ENCODE data around the gene MACROD2. TPM values are rescaled to one million over a fixed set of nuclear protein-coding genes. Genes with fewer than 3 reads are reported as not detected.
"Not testable (repeated sequence)": the region's sequence is repeated elsewhere in the genome, so short reads cannot be mapped to it uniquely, and the experiment has no call there.

Gene MACROD2
- total and polyA plus RNA-seq, 9 donors, result 3.7 to 25.5 (median 7.8) TPM

- H3K4me1 ChIP-seq (ENCODE audit: insufficient read depth), result no peaks in the 10 kb centered on the region
- 68 to 77% (median 69%) methylated on average over 3 of the region's 3 CpGs for WGBS, 3 donors
- H3K36me3 ChIP-seq, result no peaks in the 10 kb centered on the region
- no peaks in the 10 kb centered on the region for H3K27me3 ChIP-seq
- intact Hi-C loops (cut with DNase I), result no loop called here
- no peak for TF ChIP-seq CTCF (IDR thresholded peaks at IDR 0.05)
- no peak for TF ChIP-seq EP300 (IDR thresholded peaks at IDR 0.05)
- TF ChIP-seq POLR2A (IDR thresholded peaks at IDR 0.05), result no peak
- DNase-seq, result no peak
- H3K4me3 ChIP-seq, result no peak overlapping the region
- H3K9me3 ChIP-seq, result no peaks in the 10 kb centered on the region
- H3K27ac ChIP-seq, result no peak overlapping the region
Measured at GRCh38 chr20:13960525-13960924, 34.8 kb upstream of the MACROD2 start.

- no peak for DNase-seq
- intact Hi-C loops (cut with DNase I), result no loop called here
- Histone ChIP-seq H3K36me3 (no peaks in the 10 kb centered on the region), H3K9me3 (no peaks in the 10 kb centered on the region), H3K27me3 (no peaks in the 10 kb centered on the region), H3K4me3 (no peak overlapping the region), H3K27ac (no peak overlapping the region), H3K4me1 (ENCODE audit: insufficient read depth) (no peaks in the 10 kb centered on the region)
- 55 to 73% (median 65%) methylated on average over 4 of the region's 4 CpGs for WGBS, 3 donors
- TF ChIP-seq POLR2A (IDR thresholded peaks at IDR 0.05), result no peak
- no peak for TF ChIP-seq EP300 (IDR thresholded peaks at IDR 0.05)
- no peak for TF ChIP-seq CTCF (IDR thresholded peaks at IDR 0.05)
Measured at GRCh38 chr20:13984211-13984610, 11.1 kb upstream of the MACROD2 start.

- no peaks in the 10 kb centered on the region for H3K36me3 ChIP-seq
- no peak within 1 kb of the TSS for H3K4me3 ChIP-seq
- H3K27ac ChIP-seq, result no peak within 1 kb of the TSS
- no peaks in the 10 kb centered on the region for H3K4me1 ChIP-seq (ENCODE audit: insufficient read depth)
- H3K27me3 ChIP-seq, result no peaks in the 10 kb centered on the region
- WGBS, 3 donors, result 39 to 46% (median 42%) methylated on average over 5 of the region's 5 CpGs
- intact Hi-C loops (cut with DNase I), result no loop called here
- no peak for TF ChIP-seq EP300 (IDR thresholded peaks at IDR 0.05)
- TF ChIP-seq POLR2A (IDR thresholded peaks at IDR 0.05), result no peak
- TF ChIP-seq CTCF (IDR thresholded peaks at IDR 0.05), result no peak
- DNase-seq, result no peak
- H3K9me3 ChIP-seq, result peaks cover 2 to 4% of the 10 kb centered on the region in 2 donors
Measured at GRCh38 chr20:13990465-13990864, 4.9 kb upstream of the MACROD2 start, which contains the start of gene SEL1L2. Gene SEL1L2 (minus strand): TSS chr20:13990614. CDS start chr20:13990534, 80 bp downstream.

- no peak for DNase-seq
- H3K27me3 ChIP-seq, result no peaks in the 10 kb centered on the region
- no peak overlapping the region for H3K27ac ChIP-seq
- peaks cover 2 to 4% of the 10 kb centered on the region in 2 donors for H3K9me3 ChIP-seq
- intact Hi-C loops (cut with DNase I), result no loop called here
- no peaks in the 10 kb centered on the region for H3K4me1 ChIP-seq (ENCODE audit: insufficient read depth)
- 36 to 57% (median 46%) methylated on average over 1 of the region's 1 CpG for WGBS, 3 donors
- no peak for TF ChIP-seq POLR2A (IDR thresholded peaks at IDR 0.05)
- no peak for TF ChIP-seq CTCF (IDR thresholded peaks at IDR 0.05)
- no peak for TF ChIP-seq EP300 (IDR thresholded peaks at IDR 0.05)
- H3K4me3 ChIP-seq, result no peak overlapping the region
- H3K36me3 ChIP-seq, result no peaks in the 10 kb centered on the region
Measured at GRCh38 chr20:13991311-13991710, 4.0 kb upstream of the MACROD2 start.

GRCh38 chr20:13991955-13992354, 3.4 kb upstream of the MACROD2 start:
- H3K27me3 ChIP-seq; intact Hi-C loops (cut with DNase I); H3K4me3 ChIP-seq; DNase-seq; H3K4me1 ChIP-seq (ENCODE audit: insufficient read depth); H3K27ac ChIP-seq; H3K36me3 ChIP-seq; H3K9me3 ChIP-seq: not testable (repeated sequence)
- WGBS, 3 donors, result 95 to 97% (median 96%) methylated on average over 5 of the region's 5 CpGs

Measured in ovary (tissue), 9 donors.